GM23338 (cell line): Measurements from ENCODE around the gene OR2F1. TPM values are rescaled to one million over a fixed set of nuclear protein-coding genes. Genes with fewer than 3 reads are reported as not detected.

Experiments used
- ATAC-seq: fragments of 200-7000 bp; cut with Tn5 transposase; 3 replicates; pipeline ENCODE4 v1.9.1; 2020
- DNase-seq: peaks from one replicate; pipeline ENCODE4 v3.0.0-alpha.2; 2015; ENCODE audit warnings: low spot score
- H2AFZ ChIP-seq: fragments of 200-600 bp; sonication (generic); 2 replicates; pipeline ENCODE4 v1.8.0; 2016; ENCODE audit warnings: antibody characterized with exemption, mild to moderate bottlenecking, moderate library complexity
- H3F3A ChIP-seq: fragments of 200-600 bp; sonication (generic); replicated peaks from 2 replicates; pipeline ENCODE4 v1.8.0; 2017; ENCODE audit warnings: antibody characterized with exemption, mixed run types, low read depth
- H3K27ac ChIP-seq: fragments of 200-600 bp; sonication (generic); 2 replicates; pipeline ENCODE4 v1.6.1; 2016; ENCODE audit warnings: low read depth
- H3K27me3 ChIP-seq: fragments of 200-600 bp; sonication (generic); 2 replicates; pipeline ENCODE4 v1.8.0; 2016; ENCODE audit warnings: mild to moderate bottlenecking, mixed run types, moderate library complexity; ENCODE audit not compliant: insufficient read depth
- H3K36me3 ChIP-seq: fragments of 200-600 bp; sonication (generic); 2 replicates; pipeline ENCODE4 v1.8.0; 2016; ENCODE audit warnings: mild to moderate bottlenecking; ENCODE audit not compliant: insufficient read depth
- H3K4me1 ChIP-seq: fragments of 200-600 bp; sonication (generic); 2 replicates; pipeline ENCODE4 v1.8.0; 2016; ENCODE audit warnings: mild to moderate bottlenecking, moderate library complexity; ENCODE audit not compliant: insufficient read depth
- H3K4me2 ChIP-seq: fragments of 200-600 bp; sonication (generic); 2 replicates; pipeline ENCODE4 v1.7.1; 2017; ENCODE audit warnings: mixed run types
- H3K4me3 ChIP-seq: fragments of 200-600 bp; sonication (generic); 2 replicates; pipeline ENCODE4 v1.6.1; 2016; ENCODE audit warnings: mixed run types
- H3K79me2 ChIP-seq: fragments of 200-600 bp; sonication (generic); replicated peaks from 2 replicates; pipeline ENCODE4 v1.8.0; 2017; ENCODE audit warnings: mild to moderate bottlenecking; ENCODE audit not compliant: insufficient read depth
- H3K9me2 ChIP-seq: fragments of 200-600 bp; sonication (generic); 2 replicates; pipeline ENCODE4 v1.8.0; 2017; ENCODE audit not compliant: insufficient read depth
- H4K20me1 ChIP-seq: fragments of 200-600 bp; sonication (generic); replicated peaks from 2 replicates; pipeline ENCODE4 v1.8.0; 2017; ENCODE audit warnings: mild to moderate bottlenecking; ENCODE audit not compliant: insufficient read depth
- H3K27ac Mint-ChIP-seq: 2 replicates; pipeline ENCODE4 v1.8.0; 2020; ENCODE audit warnings: inconsistent platforms, mild to moderate bottlenecking, moderate library complexity, mixed read lengths
- H3K27me3 Mint-ChIP-seq: 3 replicates; pipeline ENCODE4 v1.8.0; 2022; ENCODE audit warnings: low read depth, mild to moderate bottlenecking, moderate library complexity, mixed read lengths, inconsistent platforms; ENCODE audit not compliant: insufficient read depth, poor library complexity
- H3K36me3 Mint-ChIP-seq: 3 replicates; pipeline ENCODE4 v1.8.0; 2021; ENCODE audit warnings: low read depth, mild to moderate bottlenecking, inconsistent platforms, moderate library complexity, mixed read lengths
- H3K4me1 Mint-ChIP-seq: 3 replicates; pipeline ENCODE4 v1.8.0; 2020; ENCODE audit warnings: mild to moderate bottlenecking, inconsistent platforms, mixed read lengths
- H3K4me3 Mint-ChIP-seq: 3 replicates; pipeline ENCODE4 v1.8.0; 2021; ENCODE audit warnings: moderate library complexity, mild to moderate bottlenecking, inconsistent platforms, mixed read lengths
- H3K9me3 Mint-ChIP-seq: 3 replicates; pipeline ENCODE4 v1.8.0; 2020; ENCODE audit warnings: moderate library complexity, mild to moderate bottlenecking, inconsistent platforms, mixed read lengths
- ETS1 ChIP-seq: IDR thresholded peaks from 2 replicates; pipeline ENCODE4 v1.6.1; 2016; ENCODE audit warnings: antibody characterized with exemption
- EZH2 ChIP-seq: fragments of 200-600 bp; sonication (generic); IDR thresholded peaks from one replicate; pipeline ENCODE4 v1.8.0; 2017; ENCODE audit warnings: antibody characterized with exemption, mild to moderate bottlenecking, low read depth; ENCODE audit not compliant: unreplicated experiment
- NANOG ChIP-seq: IDR thresholded peaks from 2 replicates; pipeline ENCODE4 v1.6.1; 2016; ENCODE audit warnings: antibody characterized with exemption, borderline replicate concordance
- POLR2AphosphoS5 ChIP-seq: IDR thresholded peaks from 2 replicates; pipeline ENCODE4 v1.6.1; 2016; ENCODE audit warnings: antibody characterized with exemption, low read depth
- REST ChIP-seq: IDR thresholded peaks from one replicate; pipeline ENCODE4 v1.6.1; 2018; ENCODE audit warnings: antibody characterized with exemption; ENCODE audit not compliant: unreplicated experiment
- ZNF462 ChIP-seq: fragments of 250-450 bp; sonication (Bioruptor Pico); IDR thresholded peaks from 2 replicates; pipeline ENCODE4 v1.5.0; 2020; ENCODE audit warnings: mild to moderate bottlenecking, moderate library complexity
- polyA plus RNA-seq: library from polyadenylated mRNA; unstranded; fragments of >200 nt; fragmentation: Nextera tagmentation; extraction: Ambion mirVana; gene quantifications from 2 replicates; pipeline ENCODE4 v1.2.1, GENCODE V29; 2016
- total RNA-seq: library from RNA; depleted of rRNA; stranded (reverse); fragments of >200 nt; shearing (Covaris generic); gene quantifications from 2 replicates; pipeline ENCODE4 v1.2.3, GENCODE V29; 2014

Gene OR2F1
- total and polyA plus RNA-seq, 2 experiments from 2014 or later: not detected

- TF ChIP-seq EZH2 (no peak), NANOG (no peak), REST (no peak)
These were observed 509 bp upstream of the OR2F1 start (continued) for GRCh38 chr7:143954135-143954534.

- Histone ChIP-seq H3K9me2 (no peaks in the 10 kb centered on the region; the same call in none of the 2 replicates), H3K79me2 (no peaks in the 10 kb centered on the region), H3K27me3 (no peaks in the 10 kb centered on the region), H3K36me3 (no peaks in the 10 kb centered on the region), H2AFZ (no peak overlapping the region), H4K20me1 (no peaks in the 10 kb centered on the region), H3K4me2 (no peak overlapping the region), H3K4me3 (no peak overlapping the region), H3F3A (no peaks in the 10 kb centered on the region), H3K4me1 (peaks cover 3% of the 10 kb centered on the region; the same call in 1 of the 2 replicates), H3K27ac (no peak overlapping the region)
- DNase-seq (peak; percentile 13), ATAC-seq (no peak)
- peaks cover 16% of the 10 kb centered on the region for H3K4me1 Mint-ChIP-seq
- TF ChIP-seq EZH2 (no peak), NANOG (no peak), POLR2AphosphoS5 (no peak)
- no peak overlapping the region for H3K27ac Mint-ChIP-seq
- no peaks in the 10 kb centered on the region for H3K36me3 Mint-ChIP-seq
- H3K4me3 Mint-ChIP-seq: no peak overlapping the region
- H3K27me3 Mint-ChIP-seq: peaks cover 1% of the 10 kb centered on the region
- no peaks in the 10 kb centered on the region; the same call in 2 of the 3 replicates for H3K9me3 Mint-ChIP-seq
These were observed 4.1 kb downstream of the OR2F1 start for GRCh38 chr7:143958781-143959180.

- no peaks in the 10 kb centered on the region for H3K9me3 Mint-ChIP-seq
- no peak overlapping the region for H3K4me3 Mint-ChIP-seq
- Histone ChIP-seq H3K79me2 (no peaks in the 10 kb centered on the region), H3K27ac (no peak overlapping the region), H3K4me1 (peaks cover 3% of the 10 kb centered on the region; the same call in 1 of the 2 replicates), H3K27me3 (no peaks in the 10 kb centered on the region), H2AFZ (no peak overlapping the region), H3F3A (no peaks in the 10 kb centered on the region), H3K4me3 (no peak overlapping the region), H4K20me1 (no peaks in the 10 kb centered on the region), H3K36me3 (no peaks in the 10 kb centered on the region), H3K9me2 (no peaks in the 10 kb centered on the region; the same call in none of the 2 replicates), H3K4me2 (no peak overlapping the region)
- no peak for DNase-seq
- peaks cover 19% of the 10 kb centered on the region for H3K4me1 Mint-ChIP-seq
- peaks cover 1% of the 10 kb centered on the region for H3K27me3 Mint-ChIP-seq
- H3K27ac Mint-ChIP-seq: no peak overlapping the region
- H3K36me3 Mint-ChIP-seq: no peaks in the 10 kb centered on the region
- no peak for ATAC-seq
- TF ChIP-seq ZNF462 (CRISPR knock-in tag) (no peak), ETS1 (no peak)
These were observed 6.4 kb downstream of the OR2F1 start for GRCh38 chr7:143960813-143961610.
